NCI-H82 (cell line): ENCODE data around the gene USP37.

ENCODE experiments used
- DNase-seq: peaks from one replicate; lab custom pipeline; 2025; lab: John Stamatoyannopoulos, UW

Gene USP37, protein sequence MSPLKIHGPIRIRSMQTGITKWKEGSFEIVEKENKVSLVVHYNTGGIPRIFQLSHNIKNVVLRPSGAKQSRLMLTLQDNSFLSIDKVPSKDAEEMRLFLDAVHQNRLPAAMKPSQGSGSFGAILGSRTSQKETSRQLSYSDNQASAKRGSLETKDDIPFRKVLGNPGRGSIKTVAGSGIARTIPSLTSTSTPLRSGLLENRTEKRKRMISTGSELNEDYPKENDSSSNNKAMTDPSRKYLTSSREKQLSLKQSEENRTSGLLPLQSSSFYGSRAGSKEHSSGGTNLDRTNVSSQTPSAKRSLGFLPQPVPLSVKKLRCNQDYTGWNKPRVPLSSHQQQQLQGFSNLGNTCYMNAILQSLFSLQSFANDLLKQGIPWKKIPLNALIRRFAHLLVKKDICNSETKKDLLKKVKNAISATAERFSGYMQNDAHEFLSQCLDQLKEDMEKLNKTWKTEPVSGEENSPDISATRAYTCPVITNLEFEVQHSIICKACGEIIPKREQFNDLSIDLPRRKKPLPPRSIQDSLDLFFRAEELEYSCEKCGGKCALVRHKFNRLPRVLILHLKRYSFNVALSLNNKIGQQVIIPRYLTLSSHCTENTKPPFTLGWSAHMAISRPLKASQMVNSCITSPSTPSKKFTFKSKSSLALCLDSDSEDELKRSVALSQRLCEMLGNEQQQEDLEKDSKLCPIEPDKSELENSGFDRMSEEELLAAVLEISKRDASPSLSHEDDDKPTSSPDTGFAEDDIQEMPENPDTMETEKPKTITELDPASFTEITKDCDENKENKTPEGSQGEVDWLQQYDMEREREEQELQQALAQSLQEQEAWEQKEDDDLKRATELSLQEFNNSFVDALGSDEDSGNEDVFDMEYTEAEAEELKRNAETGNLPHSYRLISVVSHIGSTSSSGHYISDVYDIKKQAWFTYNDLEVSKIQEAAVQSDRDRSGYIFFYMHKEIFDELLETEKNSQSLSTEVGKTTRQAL

DNA sequence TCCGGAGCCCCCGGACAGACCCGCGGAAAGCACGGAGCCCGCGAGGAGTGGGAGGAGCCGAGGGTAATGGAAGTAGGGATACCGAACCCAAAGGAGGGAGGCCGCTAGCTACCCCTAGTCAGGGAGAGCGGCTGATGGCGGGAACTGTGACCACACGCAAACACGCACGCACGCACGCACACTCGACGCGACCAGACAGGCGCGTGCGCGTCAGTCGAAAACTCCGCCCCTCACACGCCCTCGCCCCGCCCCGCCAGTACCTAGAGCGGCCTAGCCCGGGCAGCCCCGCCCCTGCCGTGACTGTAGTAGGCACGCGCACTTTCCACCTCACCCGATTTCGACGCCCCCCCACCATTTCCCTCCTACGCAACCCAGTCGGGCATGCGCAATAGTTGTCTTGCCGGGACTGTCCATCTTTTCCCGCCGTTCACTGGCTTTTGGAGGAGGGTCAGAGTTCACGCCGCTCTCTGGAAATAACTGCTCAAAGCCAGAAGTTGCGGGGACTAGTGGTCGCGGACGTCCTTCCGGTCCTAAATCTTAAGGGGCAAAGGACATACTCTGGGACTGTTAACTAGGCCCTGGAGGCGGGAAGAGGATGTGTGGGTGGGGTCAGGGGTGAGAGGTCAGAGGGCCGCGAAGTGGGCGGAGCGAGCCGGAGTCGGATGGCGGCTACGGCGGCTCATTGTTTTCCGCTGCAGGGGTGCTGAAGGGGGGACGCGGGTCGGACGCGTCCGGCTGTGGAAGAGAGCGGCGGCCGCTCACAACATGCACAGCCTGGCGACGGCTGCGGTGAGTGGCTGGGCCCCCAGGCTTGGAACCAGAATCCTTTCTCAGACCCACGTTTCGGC is at the start of gene USP37, which contains the start of gene CNOT9:
Gene USP37, minus strand, starts transcription at position 162 of the 848 bp plus-strand sequence. CDS start 9,698 bp downstream, outside the sequence.
Gene CNOT9, plus strand, starts transcription at position 650 of the 848 bp plus-strand sequence. Its CDS starts 116 bp downstream, at position 766.
- DNase-seq, result peak; percentile 99

DNA sequence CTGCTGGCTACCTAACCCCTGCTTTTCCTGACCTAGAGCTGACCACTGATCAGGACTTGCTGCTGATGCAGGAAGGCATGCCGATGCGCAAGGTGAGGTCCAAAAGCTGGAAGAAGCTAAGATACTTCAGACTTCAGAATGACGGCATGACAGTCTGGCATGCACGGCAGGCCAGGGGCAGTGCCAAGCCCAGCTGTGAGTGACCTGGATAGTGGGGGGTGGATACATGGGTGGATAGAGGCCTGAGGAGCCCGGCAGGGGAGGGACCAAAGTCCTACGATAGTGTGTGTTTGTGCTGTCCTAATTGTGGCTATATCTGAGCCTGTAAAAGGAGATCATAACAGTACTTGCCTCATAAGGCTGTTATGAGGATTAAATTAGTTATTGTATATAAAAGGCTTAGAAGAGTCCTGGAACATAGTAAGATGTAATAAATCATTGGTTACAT is 47.7 kb upstream of the USP37 start:
- DNase-seq, result no peak

DNA sequence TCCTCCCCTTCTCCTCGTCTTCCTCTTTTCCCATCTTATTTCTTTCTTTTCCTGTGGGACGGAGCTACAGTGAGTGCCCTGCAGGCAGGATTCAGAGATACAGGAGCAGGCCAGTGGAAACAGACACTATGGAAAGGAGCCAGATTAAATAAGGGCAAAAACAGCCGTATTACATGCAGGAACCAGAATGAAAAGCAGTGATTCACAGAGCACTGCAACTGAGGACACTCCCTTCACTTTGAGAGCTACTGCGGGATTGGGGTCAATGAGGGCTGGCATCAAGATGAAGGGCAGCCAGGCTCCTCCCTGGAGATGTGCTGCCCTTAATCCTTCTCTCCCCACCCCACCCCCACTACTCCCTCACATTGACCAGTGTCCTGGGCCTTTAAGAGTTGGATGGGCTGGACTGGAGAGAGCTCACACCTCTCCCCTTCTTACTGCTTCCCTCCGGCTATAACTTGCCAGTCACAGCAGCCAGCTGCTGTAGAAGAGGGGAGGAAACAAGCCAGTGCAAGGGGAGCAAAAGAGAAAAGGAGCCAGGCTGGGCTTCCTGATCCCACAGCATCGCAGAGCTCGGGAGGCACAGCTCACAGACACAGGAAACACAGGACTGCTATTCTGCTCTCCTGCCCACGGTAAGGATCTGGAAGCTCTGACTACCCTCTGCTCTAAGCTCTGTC is 39.4 kb upstream of the USP37 start, which contains the start of gene PLCD4:
Gene PLCD4, plus strand, starts transcription at position 464 of the 680 bp plus-strand sequence. CDS start 7,841 bp downstream, outside the sequence.
- DNase-seq, result peak; percentile 54

DNA sequence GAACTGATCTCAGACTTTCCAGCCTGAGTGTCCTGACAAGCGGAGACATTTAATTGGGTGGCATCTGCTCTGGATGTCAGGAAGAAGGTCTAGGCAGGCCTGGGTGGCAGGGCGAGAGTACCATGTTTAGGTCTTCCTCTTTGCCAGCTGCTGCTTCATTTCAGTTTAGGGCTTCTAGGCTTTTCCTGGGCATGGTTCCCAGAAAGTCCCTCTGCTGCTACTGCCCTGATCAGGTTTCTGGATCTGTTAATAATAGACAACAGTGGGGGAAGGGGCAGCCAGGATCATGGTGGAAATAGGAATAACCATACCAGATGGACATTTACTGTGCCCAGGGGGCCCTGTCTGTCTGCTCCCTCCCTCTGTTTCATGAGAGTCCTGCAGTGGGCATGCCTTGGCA is 37.3 kb upstream of the USP37 start:
- peak; percentile 42 for DNase-seq

DNA sequence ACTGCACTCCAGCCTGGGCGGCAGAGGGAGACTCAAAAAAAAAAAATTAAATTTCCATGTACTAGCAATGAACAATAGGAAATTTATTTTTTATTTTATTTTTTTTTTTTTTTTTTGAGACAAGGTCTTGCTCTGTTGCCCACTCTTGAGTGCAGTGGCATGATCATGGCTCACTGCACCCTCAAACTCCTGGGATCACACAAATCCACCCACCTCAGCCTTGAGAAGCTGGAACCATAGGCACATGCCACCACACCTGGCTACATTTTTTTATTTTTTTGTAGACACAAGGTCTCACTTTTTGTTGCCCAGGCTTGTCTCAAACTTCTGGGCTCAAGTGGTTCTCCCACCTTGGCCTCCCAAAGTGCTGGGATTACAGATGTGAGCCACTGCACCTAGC is 17.4 kb upstream of the USP37 start:
- no peak for DNase-seq

DNA sequence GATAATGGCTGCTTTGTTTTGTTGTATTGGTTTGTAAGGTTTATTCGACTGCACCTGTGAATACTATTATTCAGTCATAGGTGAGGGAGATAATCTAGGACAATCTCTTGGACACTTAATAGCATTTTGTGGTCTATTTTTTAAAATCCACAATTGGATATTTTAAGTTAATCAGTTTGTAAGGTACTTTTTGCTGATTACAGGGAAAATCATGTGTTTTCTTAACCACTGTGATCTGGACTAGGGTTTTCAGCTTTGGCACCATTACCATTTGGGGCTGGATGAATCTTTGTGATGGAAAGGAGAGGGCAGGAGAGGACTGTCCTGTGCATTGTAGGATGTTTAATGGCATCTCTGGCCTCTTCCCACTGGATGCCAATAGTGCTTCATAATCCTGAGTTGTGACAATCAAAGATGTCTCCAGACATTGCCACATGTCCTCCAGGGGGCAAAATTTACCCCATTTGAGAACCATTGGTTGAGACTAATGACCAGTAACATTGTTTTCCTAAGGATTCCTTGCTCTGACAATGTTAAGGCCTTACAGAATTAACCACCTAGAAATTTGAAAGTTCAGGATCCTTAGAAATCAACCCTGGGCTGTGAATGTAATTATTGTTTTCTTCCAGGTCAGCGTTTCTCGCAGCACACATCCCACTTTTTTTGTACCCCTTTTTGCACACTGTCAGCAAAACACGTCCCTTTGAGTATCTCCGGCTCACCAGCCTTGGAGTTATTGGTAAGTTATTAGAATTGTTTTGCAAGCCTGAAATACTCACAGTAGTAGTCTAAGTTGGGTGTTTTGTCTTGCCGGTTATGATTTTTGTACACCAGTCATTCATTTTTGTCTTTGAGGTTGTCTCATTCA is 16.1 kb upstream of the USP37 start:
- DNase-seq, result no peak

DNA sequence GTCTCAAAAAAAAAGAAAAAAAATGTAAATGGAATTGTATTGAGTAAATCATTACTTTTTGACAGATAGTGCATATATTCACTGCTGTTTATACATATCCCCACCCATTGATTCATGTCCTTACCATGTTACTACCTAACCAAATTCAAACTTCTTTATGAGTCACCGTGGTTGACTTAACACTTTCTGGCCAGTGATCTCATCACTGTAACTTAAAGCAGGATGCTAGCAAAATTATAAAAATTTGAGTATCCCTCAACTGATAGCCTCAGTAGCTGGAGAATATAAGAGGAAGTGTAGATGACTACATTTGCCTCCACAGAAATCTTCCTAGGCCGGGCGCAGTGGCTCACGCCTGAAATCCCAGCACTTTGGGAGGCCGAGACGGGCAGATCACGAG is 13.9 kb upstream of the USP37 start:
- no peak for DNase-seq

DNA sequence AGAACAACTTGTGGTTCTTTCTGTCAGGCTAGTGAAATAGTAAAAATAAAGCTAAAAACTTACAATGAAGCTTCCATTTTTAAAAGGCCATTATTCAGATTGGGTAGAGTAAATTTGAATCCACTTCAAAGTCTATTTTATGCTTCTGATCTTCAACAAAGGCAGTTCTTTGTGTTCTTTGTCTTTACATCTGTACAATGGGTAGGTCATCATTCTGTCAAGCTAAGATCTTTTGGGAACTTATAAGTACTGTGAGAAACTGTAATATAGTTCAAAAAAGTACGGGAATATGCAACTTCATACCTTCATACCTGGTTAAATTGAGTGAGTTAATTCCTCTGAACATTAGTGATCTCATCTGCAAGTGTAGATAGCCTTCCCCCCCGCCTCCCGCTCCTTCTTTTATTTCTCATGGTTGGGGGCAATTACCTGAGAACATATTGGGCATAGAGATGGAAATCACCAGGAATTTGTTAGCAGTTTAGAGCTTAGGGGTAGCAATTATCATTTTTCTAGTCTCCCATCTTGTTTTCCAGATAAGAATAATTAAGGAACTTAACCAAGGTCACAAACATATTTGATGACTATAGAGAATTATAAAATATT is 10.2 kb upstream of the USP37 start:
- no peak for DNase-seq

DNA sequence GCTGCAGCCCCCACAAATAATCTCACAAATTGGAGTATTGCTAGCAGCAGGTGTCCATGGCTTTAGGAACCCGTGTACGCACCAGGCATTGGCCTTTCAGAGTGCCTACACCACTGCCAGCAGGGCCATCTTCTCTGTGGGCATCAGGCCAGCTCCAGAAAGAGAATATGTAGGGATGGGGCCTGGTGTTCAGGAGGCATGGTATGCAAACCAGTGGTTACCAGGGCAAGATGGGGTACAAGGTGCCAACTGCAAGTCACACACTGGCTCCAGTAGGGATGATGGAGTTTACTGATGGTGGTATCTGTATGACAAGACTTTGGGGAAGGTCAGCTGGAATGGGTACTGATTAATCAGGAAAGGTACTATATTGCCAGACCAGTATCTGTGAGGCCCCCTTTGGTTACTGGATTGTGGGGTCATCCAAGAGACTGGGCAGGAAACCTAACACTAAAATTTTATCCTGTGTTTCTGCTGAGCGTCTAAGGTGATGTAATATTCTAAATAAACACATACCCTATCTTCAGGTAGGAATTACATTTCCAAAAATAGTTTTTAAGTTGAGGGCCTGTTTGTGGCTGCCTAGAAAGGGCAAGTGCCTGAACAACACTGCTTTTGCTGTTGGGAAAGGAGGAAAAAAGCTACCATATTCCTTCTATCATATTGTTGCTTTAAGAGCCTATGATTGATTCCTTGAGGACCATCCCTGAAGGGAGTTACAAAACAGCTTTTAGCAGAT is 9.5 kb upstream of the USP37 start:
- DNase-seq, result peak; percentile 79

DNA sequence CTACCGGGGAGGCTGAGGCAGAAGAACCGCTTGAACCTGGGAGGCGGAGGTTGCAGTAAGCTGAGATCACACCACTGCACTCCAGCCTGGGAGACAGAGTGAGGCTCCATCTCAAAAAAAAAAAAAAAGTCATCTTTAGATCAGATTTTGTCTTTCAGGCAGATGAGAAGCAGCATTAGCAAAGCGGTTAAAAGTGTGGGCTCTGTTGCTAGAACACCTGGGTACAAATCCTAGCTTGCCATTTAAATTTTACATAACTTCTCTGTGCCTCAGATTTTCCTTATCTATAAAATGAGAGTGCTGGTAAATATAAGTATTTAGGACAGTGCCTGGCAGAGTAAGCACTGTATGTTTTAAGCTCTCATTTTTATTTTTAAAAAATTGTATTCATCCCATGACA is 8.7 kb upstream of the USP37 start:
- DNase-seq, result no peak

DNA sequence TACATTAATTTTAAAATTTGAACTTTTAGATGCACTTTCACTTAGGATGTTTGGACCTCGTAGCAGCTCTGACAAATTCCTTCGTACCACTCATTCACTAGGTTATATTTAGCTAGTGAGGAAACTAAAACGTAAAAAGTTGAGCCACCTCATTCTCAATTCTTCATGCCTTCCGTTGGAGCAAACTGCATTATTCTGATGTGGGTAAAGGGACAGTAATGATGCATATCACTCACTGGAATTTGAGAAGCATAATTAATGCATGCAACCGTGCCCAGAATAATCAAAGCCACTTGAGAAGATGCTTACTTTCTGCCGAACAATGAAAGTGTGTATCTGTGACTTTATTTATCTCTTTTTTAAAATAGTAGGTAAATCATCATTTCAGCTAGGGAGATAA is 2.7 kb upstream of the USP37 start:
- no peak for DNase-seq

DNA sequence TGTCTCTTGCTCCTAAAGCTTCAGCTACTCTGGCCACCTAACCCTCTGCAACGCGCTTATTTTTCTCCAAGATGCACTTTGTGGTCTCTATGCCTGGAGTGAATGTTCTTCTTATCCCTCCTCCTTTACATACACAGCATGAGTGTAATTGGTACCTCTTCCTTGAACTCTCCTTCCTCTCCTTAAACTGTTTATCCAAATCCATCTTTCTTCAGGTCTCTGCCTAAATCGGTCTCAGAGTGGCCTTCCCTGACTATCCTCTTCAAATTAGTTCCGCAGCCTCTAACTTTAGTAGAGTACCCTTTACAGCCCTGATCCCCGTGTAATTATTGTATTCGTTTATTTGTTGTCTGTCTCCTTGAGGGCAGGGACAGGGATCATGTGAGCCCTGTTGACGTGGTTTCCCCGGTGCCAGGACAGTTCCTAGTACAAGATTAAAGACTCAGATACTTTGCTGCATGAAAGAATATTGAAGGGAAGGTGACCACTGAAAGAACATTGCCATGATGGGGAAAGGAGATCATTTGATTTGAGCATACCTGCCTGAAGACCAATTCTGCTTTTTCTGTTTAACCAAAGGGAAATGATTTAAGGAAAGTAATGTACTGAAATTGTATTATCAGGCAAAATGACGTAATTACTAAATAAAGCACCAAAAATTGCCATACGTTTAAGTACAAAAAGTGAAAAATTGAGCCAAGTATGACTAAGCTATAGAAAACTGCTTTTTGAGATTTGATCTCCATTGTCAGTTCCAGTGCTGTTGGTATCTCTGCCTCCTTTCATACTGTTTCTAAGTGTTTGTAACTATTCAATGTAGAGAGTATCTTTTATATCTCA is 1.7 kb upstream of the USP37 start:
- peak; percentile 58 for DNase-seq

DNA sequence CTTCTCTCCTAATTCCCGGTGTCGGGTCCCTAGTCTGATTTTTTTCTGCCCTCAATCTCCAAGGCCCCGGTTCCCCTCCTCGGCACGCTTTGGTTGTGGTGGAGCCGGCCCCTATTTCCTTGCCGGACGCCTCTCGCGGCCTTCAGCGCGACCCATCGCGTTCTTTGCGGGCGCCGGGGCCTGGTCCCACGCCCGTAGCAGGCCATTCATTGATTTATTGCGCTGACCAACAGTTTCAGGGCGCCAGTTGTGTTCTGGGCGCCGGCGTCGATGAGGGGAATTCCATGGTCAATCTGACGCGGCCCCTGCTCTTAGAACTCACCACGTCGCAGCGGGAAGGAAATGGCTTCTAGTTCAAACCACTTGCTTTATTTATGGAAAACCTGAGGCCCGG is 884 bp upstream of the USP37 start:
- peak; percentile 73 for DNase-seq

DNA sequence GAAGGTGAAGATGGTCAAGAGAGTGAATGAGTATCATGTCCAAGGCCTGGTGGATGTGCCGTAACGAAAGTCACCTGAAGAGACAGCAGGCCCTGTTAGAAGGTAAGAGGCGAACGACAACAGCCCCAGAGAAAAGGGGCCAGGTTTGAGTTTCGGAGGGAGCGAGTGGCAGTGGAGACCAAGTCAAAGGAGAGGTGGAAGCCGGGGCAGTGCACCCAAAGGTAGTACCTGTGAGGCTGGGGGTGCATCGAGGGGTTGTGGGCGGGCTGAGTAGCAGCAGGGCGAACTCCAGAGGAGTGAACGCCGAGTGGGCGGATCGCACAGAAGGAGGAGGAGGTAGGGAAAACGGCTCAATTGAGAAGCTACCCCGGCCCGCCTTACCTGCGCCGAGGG is 358 bp downstream of the USP37 start:
- no peak for DNase-seq

DNA sequence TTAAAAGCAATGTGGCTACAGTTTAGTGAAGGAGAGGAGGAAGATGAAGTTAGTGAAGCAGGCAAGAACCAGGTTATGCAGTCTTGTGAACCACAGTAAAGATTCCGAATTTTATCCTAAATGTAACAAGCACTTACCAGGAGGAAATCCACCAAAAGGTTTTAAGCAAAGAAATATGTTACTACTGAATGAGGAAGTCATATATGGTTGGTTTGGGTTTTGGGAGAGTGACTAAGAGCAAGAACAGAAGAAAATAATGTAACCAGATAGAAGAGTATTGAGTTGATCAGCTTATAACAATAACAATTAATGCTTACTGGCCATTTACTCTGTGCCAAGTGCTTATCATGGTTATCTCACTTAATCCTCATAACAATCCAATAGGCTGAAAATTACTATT is 1.9 kb downstream of the USP37 start:
- no peak for DNase-seq

DNA sequence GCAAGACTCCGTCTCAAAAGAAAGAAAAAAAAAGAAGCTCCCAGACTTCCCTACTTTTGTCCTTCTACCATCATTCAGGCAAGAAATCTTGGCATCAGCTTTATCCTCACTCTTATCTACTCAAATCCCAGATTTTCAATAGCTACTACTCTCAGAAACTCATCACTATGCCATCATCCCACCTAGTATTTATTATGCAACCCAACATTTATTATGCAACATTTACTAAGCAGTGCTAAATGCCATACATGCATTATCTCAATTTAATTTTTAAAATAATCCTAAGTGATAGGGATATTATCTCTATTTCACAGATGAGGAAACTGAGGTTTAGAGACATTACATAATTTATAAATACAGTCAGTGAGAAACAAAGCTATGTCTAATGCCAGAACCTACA is 4.1 kb downstream of the USP37 start:
- no peak for DNase-seq

DNA sequence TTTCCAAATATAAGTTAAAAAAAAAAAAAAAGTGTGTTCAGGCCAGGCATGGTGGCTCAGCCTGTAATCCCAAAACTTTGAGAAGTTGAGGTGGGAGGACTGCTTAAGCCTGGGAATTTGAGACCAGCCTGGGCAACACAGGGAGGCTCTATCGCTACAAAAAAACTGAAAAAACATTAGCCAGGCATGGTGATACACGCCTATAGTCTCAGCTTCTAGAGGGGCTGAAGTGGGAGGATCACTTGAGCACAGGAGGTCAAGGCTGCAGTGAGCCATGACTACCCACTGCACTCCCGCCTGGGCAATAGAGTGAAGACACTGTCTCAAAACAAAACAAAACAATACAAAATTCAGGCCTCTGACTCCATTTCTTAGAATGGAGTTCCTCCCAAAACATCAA is 9.2 kb downstream of the USP37 start:
- no peak for DNase-seq

DNA sequence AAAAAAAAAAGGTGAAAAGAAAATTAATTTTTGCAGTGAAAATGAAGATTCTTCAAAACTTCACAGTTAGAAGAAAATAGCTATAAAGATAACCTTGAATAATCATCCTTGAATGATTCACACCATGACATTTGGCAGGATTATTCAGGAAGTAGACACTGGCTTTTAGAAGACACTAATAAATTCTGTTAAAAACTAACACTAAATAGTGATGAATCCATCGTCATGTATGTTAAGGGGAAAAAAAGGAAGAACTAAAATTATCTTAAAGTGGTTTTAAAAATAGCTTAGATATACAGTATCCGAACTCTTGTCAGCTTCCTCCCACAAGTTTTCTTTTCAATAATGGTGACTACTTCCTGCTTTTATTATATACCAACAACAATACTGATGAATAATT is 10.2 kb downstream of the USP37 start:
- DNase-seq, result no peak
